ENCODE results near the gene MC5R.

MC5R gene

GRCh38 chr18:13808294-13809042 lies 15.5 kb upstream of the MC5R start:
- ATAC-seq (ENCODE audit: low read depth) (no peak), DNase-seq (ENCODE audit: low spot score) (no peak)
- no peak for TF ChIP-seq CTCF (IDR thresholded peaks at IDR 0.05; ENCODE audit: poor library complexity, severe bottlenecking)
- peaks cover 11% of the 10 kb centered on the region for H3K4me1 ChIP-seq (ENCODE audit: insufficient read depth, poor library complexity, severe bottlenecking)
- H3K36me3 ChIP-seq (ENCODE audit: low read depth) = no peaks in the 10 kb centered on the region
- H3K4me3 ChIP-seq (ENCODE audit: severe bottlenecking) = no peak overlapping the region
- no peaks in the 10 kb centered on the region for H3K27me3 ChIP-seq (ENCODE audit: insufficient read depth, poor library complexity, severe bottlenecking)
- H3K27ac ChIP-seq (ENCODE audit: poor library complexity, severe bottlenecking) = no peak overlapping the region
- H3K9me3 ChIP-seq (ENCODE audit: severe bottlenecking) = no peaks in the 10 kb centered on the region

GRCh38 chr18:13809043-13809430 lies 14.9 kb upstream of the MC5R start:
- H3K27me3 ChIP-seq (ENCODE audit: insufficient read depth, poor library complexity, severe bottlenecking) = no peaks in the 10 kb centered on the region
- DNase-seq (ENCODE audit: low spot score) (no peak), ATAC-seq (ENCODE audit: low read depth) (no peak)
- H3K36me3 ChIP-seq (ENCODE audit: low read depth) = no peaks in the 10 kb centered on the region
- peaks cover 11% of the 10 kb centered on the region for H3K4me1 ChIP-seq (ENCODE audit: insufficient read depth, poor library complexity, severe bottlenecking)
- no peak overlapping the region for H3K27ac ChIP-seq (ENCODE audit: poor library complexity, severe bottlenecking)
- no peak for TF ChIP-seq CTCF (IDR thresholded peaks at IDR 0.05; ENCODE audit: poor library complexity, severe bottlenecking)
- H3K4me3 ChIP-seq (ENCODE audit: severe bottlenecking) = no peak overlapping the region
- no peaks in the 10 kb centered on the region for H3K9me3 ChIP-seq (ENCODE audit: severe bottlenecking)

GRCh38 chr18:13809531-13810255 lies 14.3 kb upstream of the MC5R start:
- peaks cover 11% of the 10 kb centered on the region for H3K4me1 ChIP-seq (ENCODE audit: insufficient read depth, poor library complexity, severe bottlenecking)
- H3K27ac ChIP-seq (ENCODE audit: poor library complexity, severe bottlenecking) = no peak overlapping the region
- H3K4me3 ChIP-seq (ENCODE audit: severe bottlenecking) = no peak overlapping the region
- no peaks in the 10 kb centered on the region for H3K36me3 ChIP-seq (ENCODE audit: low read depth)
- no peaks in the 10 kb centered on the region for H3K9me3 ChIP-seq (ENCODE audit: severe bottlenecking)
- H3K27me3 ChIP-seq (ENCODE audit: insufficient read depth, poor library complexity, severe bottlenecking) = no peaks in the 10 kb centered on the region
- TF ChIP-seq CTCF (IDR thresholded peaks at IDR 0.05; ENCODE audit: poor library complexity, severe bottlenecking) = no peak
- ATAC-seq (ENCODE audit: low read depth) (0 out of 3 replicates have a peak, but pooled peaks have one; percentile 24), DNase-seq (ENCODE audit: low spot score) (no peak)

GRCh38 chr18:13810950-13811485 lies 12.9 kb upstream of the MC5R start:
- TF ChIP-seq CTCF (IDR thresholded peaks at IDR 0.05; ENCODE audit: poor library complexity, severe bottlenecking) = no peak
- Histone ChIP-seq H3K9me3 (ENCODE audit: severe bottlenecking) (no peaks in the 10 kb centered on the region), H3K27ac (ENCODE audit: poor library complexity, severe bottlenecking) (no peak overlapping the region), H3K4me1 (ENCODE audit: insufficient read depth, poor library complexity, severe bottlenecking) (peaks cover 11% of the 10 kb centered on the region), H3K27me3 (ENCODE audit: insufficient read depth, poor library complexity, severe bottlenecking) (no peaks in the 10 kb centered on the region), H3K4me3 (ENCODE audit: severe bottlenecking) (no peak overlapping the region), H3K36me3 (ENCODE audit: low read depth) (no peaks in the 10 kb centered on the region)
- ATAC-seq (ENCODE audit: low read depth) (peak; percentile 37; the same call in 1 of the 3 replicates), DNase-seq (ENCODE audit: low spot score) (no peak)

Data from RWPE2 (cell line).